ENCODE data around the gene GPR180.

Gene GPR180

DNA sequence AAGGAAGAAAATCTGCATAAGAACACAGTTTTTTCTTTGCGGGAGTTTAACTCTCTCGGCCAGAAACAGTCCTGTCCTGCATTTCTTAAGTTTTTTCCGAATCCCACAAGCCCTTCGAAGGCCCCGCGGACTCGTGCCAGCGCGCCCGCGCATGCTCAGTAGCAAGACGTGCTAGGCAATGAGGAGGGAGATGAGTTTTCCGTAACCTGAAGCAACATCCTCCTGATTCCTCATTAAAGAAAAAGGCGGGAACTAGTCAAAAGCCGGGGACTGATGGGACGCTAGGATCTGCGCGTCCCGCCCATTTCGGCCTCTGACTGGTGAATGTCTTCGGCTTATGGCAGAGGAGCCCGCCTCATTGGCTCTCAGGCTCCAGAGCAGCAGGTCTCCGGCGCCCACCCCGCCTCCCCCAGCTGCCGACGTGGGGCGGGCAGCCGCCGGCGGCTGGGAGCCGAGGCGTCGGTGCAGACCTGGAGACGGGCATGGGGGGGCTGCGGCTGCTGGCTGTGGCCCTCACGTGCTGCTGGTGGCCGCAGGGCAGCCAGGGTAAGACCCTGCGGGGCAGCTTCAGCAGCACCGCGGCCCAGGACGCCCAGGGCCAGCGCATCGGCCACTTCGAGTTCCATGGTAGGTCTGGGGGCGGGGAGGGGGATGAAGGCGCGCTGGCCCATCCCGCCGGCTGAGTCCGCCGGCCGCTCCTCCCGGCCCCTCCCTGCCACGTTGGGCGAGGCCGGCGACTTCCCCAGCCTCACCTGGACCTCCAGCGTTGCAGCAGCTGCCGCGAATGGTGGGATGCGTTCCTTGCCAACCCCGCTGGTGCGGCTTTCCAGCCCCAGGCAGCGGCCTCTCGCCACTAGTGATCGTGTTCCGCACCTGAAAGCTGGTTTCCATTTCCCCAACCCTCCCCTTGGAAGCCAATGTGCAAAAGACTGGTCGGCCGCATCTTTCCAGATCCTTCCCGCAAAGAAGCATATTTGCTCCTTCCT is at the start of gene GPR180:
Gene GPR180 (plus strand): TSS at position 412 of the 986 bp plus-strand sequence. CDS start 71 bp downstream, at position 483.
- peak; percentile 94 for DNase-seq
- no peak for TF ChIP-seq GATA1 (IDR thresholded peaks at IDR 0.05; ENCODE audit: low read depth, low read length)
- peak; percentile 74 for TF ChIP-seq POLR2A (IDR thresholded peaks at IDR 0.05; ENCODE audit: low read length)

GRCh38 chr13:94552095-94552494 is 49.6 kb upstream of the GPR180 start:
- no peak for TF ChIP-seq POLR2A (IDR thresholded peaks at IDR 0.05; ENCODE audit: low read length)
- no peak for TF ChIP-seq GATA1 (IDR thresholded peaks at IDR 0.05; ENCODE audit: low read depth, low read length)
- DNase-seq = no peak

GRCh38 chr13:94553766-94554165 is 47.9 kb upstream of the GPR180 start:
- DNase-seq = no peak
- TF ChIP-seq GATA1 (IDR thresholded peaks at IDR 0.05; ENCODE audit: low read depth, low read length) (no peak), POLR2A (IDR thresholded peaks at IDR 0.05; ENCODE audit: low read length) (no peak)

GRCh38 chr13:94556041-94556440 is 45.6 kb upstream of the GPR180 start:
- TF ChIP-seq POLR2A (IDR thresholded peaks at IDR 0.05; ENCODE audit: low read length) (no peak), GATA1 (IDR thresholded peaks at IDR 0.05; ENCODE audit: low read depth, low read length) (no peak)

DNA sequence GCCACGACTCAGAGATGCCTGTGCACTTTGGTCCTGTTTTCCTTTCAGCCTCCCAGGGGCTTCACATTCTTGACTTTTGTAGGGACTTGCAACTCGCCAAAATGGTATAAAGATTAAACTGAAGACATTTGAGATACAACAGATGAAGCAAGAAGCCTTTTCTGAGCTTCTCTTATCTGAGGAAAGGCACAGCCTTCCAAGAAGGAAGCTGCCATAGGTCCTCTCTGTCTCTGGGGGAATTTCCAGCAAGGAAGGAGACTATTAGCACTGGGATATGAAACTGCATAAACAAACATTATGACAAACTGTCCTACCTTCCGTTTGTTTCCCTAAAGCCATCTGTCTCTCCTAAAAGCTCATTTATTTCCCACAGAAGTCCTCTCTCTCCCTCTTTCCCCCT is 45.0 kb upstream of the GPR180 start:
- DNase-seq = no peak
- TF ChIP-seq POLR2A (IDR thresholded peaks at IDR 0.05; ENCODE audit: low read length) (no peak), GATA1 (IDR thresholded peaks at IDR 0.05; ENCODE audit: low read depth, low read length) (no peak)

More at GRCh38 chr13:94556041-94556440, 45.6 kb upstream of the GPR180 start:
- DNase-seq = no peak

DNA sequence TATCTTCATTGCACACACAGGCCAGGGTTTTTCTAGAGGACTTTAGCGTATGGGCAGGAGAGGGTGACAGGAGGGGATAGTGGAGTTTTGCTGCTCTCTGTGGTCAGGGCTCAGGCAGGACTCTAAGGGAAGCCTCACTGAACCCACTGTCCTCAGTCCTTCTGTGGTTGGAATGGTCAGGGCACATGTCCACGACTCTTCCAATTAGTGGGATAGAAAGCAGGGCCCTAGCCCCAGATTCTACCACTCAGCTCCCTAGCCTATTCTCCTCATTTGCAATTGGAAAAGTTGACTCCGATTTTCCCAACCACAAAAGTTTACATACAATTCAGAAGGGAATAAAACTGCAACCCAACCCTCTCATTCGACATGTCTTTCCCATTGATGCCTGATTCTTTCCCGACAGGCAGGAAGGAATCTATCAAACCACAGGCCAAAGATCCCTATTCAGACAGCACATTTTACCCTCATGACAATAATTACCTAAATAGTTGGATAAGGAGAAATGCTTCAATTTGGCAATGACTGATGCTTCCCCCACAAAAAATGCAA is 43.9 kb upstream of the GPR180 start:
- no peak for DNase-seq
- TF ChIP-seq GATA1 (IDR thresholded peaks at IDR 0.05; ENCODE audit: low read depth, low read length) (no peak), POLR2A (IDR thresholded peaks at IDR 0.05; ENCODE audit: low read length) (no peak)

DNA sequence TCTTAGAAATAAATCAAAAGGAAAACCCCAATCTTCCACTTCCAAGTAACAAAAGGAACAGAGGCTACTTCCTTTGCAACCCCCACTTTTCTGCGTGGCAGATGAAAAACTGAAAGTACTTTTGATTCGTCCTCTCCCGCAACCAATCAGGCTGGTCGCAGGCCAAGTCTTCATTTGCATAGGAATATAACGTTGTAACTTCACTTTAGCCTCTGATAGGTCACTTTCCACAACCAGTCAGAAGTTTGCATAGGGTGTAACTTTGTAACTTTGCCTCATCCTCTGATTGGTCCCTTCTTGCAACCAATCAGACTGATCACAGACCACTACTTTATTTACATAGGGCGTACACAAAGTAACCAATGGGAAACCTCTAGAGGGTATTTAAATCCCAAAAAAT is 42.9 kb upstream of the GPR180 start:
- TF ChIP-seq POLR2A (IDR thresholded peaks at IDR 0.05; ENCODE audit: low read length) = no peak
- TF ChIP-seq GATA1 (IDR thresholded peaks at IDR 0.05; ENCODE audit: low read depth, low read length) = no peak
- DNase-seq = peak; percentile 13 to 36

GRCh38 chr13:94559222-94559795 is 42.3 kb upstream of the GPR180 start:
- no peak for DNase-seq
- TF ChIP-seq GATA1 (IDR thresholded peaks at IDR 0.05; ENCODE audit: low read depth, low read length) (no peak), POLR2A (IDR thresholded peaks at IDR 0.05; ENCODE audit: low read length) (no peak)

- TF ChIP-seq POLR2A (IDR thresholded peaks at IDR 0.05; ENCODE audit: low read length) (no peak), GATA1 (IDR thresholded peaks at IDR 0.05; ENCODE audit: low read depth, low read length) (no peak)
- DNase-seq = no peak
Observed at GRCh38 chr13:94560116-94560515, 41.5 kb upstream of the GPR180 start.

DNA sequence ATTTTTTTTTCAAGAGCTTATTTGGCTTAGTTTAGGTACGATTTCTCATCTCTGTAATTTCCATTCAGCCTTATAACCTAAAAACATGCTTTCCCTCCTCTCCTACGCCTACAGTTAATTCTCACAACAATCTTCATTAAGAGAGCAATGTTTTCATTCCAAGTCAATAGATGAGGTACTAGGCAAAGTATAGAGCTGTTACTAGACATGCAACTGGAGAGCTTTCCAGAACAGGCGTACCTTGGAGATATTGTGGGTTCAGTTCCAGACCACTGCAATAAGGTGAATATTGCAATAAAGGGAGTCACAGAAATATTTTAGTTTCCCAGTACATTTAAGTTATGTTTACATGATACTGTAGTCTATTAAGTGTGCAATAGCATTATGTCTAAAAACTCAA is 40.5 kb upstream of the GPR180 start:
- no peak for DNase-seq
- TF ChIP-seq POLR2A (IDR thresholded peaks at IDR 0.05; ENCODE audit: low read length) (no peak), GATA1 (IDR thresholded peaks at IDR 0.05; ENCODE audit: low read depth, low read length) (no peak)

- no peak for TF ChIP-seq GATA1 (IDR thresholded peaks at IDR 0.05; ENCODE audit: low read depth, low read length)
- no peak for TF ChIP-seq POLR2A (IDR thresholded peaks at IDR 0.05; ENCODE audit: low read length)
- no peak for DNase-seq
Observed at GRCh38 chr13:94567581-94567980, 34.1 kb upstream of the GPR180 start.

- TF ChIP-seq GATA1 (IDR thresholded peaks at IDR 0.05; ENCODE audit: low read depth, low read length) (no peak), POLR2A (IDR thresholded peaks at IDR 0.05; ENCODE audit: low read length) (no peak)
- no peak for DNase-seq
Observed at GRCh38 chr13:94568443-94568842, 33.2 kb upstream of the GPR180 start.

- no peak for TF ChIP-seq POLR2A (IDR thresholded peaks at IDR 0.05; ENCODE audit: low read length)
- no peak for DNase-seq
Observed at GRCh38 chr13:94569615-94570014, 32.0 kb upstream of the GPR180 start.

DNA sequence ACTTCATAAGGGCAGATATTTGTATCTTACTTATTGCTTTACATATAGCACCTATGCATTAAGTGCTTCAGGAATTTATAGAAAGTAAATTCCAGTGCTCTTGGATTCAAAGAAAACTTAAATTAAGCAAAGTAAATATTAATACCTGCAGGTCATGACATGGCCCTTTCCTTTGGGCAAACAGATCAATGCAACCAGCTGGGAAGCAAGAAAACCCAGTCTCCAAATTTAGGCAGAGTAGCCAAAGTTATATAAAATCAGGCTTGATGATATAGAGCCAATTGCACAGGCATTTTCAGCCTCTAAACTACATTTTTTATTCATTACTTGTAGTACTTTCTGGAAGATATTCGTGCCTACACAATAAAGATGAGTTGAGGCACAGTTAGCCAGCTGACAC is 22.6 kb upstream of the GPR180 start:
- DNase-seq = no peak
- TF ChIP-seq GATA1 (IDR thresholded peaks at IDR 0.05; ENCODE audit: low read depth, low read length) = no peak
- TF ChIP-seq POLR2A (IDR thresholded peaks at IDR 0.05; ENCODE audit: low read length) = no peak

All from erythroblast (primary cell).